HepG2 (cell line): ENCODE results near the gene TTLL12. TPM values are rescaled to one million over a fixed set of nuclear protein-coding genes. Genes with fewer than 3 reads are reported as not detected.
A peak's percentile ranks its signal among the peaks of the same experiment; 100 is the strongest.

Experiments
- ARID2 ChIP-seq: sonication (generic); formaldehyde crosslinking; IDR thresholded peaks from 2 replicates; pipeline ENCODE4 v1.8.1; 2022; ENCODE audit warnings: mild to moderate bottlenecking, missing genetic modification reagents, borderline replicate concordance
- BHLHE40 ChIP-seq: IDR thresholded peaks from 2 replicates; pipeline ENCODE4 v1.6.1; 2011; ENCODE audit warnings: low read length, improper control_type of control experiment
- FOXA3 ChIP-seq: IDR thresholded peaks from 2 replicates; pipeline ENCODE4 v1.6.1; 2016; ENCODE audit warnings: missing genetic modification reagents, missing compliant biosample characterization
- HOXA3 ChIP-seq: sonication (generic); formaldehyde crosslinking; IDR thresholded peaks from 2 replicates; pipeline ENCODE4 v1.5.0; 2020; ENCODE audit warnings: missing genetic modification reagents
- IKZF4 ChIP-seq: sonication (generic); formaldehyde crosslinking; IDR thresholded peaks from 2 replicates; pipeline ENCODE4 v1.5.1; 2020; ENCODE audit warnings: borderline replicate concordance, mild to moderate bottlenecking, low read depth, missing genetic modification reagents; ENCODE audit errors: not compliant biosample characterization
- JUND ChIP-seq: sonication (generic); formaldehyde crosslinking; IDR thresholded peaks from 2 replicates; pipeline ENCODE4 v1.8.0; 2022; ENCODE audit warnings: mild to moderate bottlenecking, missing genetic modification reagents
- MBNL3 ChIP-seq: fragments of 250-450 bp; sonication (Bioruptor Pico); conservative IDR thresholded peaks from 2 replicates; pipeline ENCODE4 v1.8.0; 2022; ENCODE audit warnings: mild to moderate bottlenecking, inconsistent platforms
- NR2F2 ChIP-seq: IDR thresholded peaks from 2 replicates; pipeline ENCODE4 v1.6.1; 2012; ENCODE audit warnings: low read depth, inconsistent platforms, borderline replicate concordance
- PHB2 ChIP-seq: fragments of 450-650 bp; IDR thresholded peaks from 2 replicates; pipeline ENCODE4 v1.6.1; 2018; ENCODE audit not compliant: partially characterized antibody
- RBM39 ChIP-seq: fragments of 200-400 bp; formaldehyde crosslinking; IDR thresholded peaks from one replicate; pipeline ENCODE4 v1.6.1; 2018; ENCODE audit warnings: antibody characterized with exemption, mild to moderate bottlenecking, low read depth, low read length; ENCODE audit not compliant: poor library complexity, severe bottlenecking
- SMARCE1 ChIP-seq: fragments of 450-650 bp; IDR thresholded peaks from 2 replicates; pipeline ENCODE4 v1.6.1; 2017; ENCODE audit warnings: borderline replicate concordance
- SNAPC2 ChIP-seq: sonication (generic); formaldehyde crosslinking; IDR thresholded peaks from 2 replicates; pipeline ENCODE4 v1.8.1; 2022; ENCODE audit warnings: mild to moderate bottlenecking, missing genetic modification reagents
- TEAD2 ChIP-seq: sonication (generic); formaldehyde crosslinking; IDR thresholded peaks from 2 replicates; pipeline ENCODE4 v1.9.0; 2021; ENCODE audit warnings: missing genetic modification reagents
- WIZ ChIP-seq: sonication (generic); formaldehyde crosslinking; IDR thresholded peaks from 2 replicates; pipeline ENCODE4 v1.5.1; 2020; ENCODE audit warnings: mild to moderate bottlenecking, missing genetic modification reagents
- ZEB1 ChIP-seq: IDR thresholded peaks from 2 replicates; pipeline ENCODE4 v1.6.1; 2012; ENCODE audit warnings: mild to moderate bottlenecking, low read depth, inconsistent platforms; ENCODE audit not compliant: insufficient replicate concordance
- polyA plus RNA-seq, 8 experiments: library from polyadenylated mRNA; depleted of rRNA in 3 of 8; stranded (reverse) in 7 of 8; unstranded in 1 of 8; fragments of >200 nt; fragmentation: Illumina TruSeq in 4 of 8; extraction: Trizol in 4 of 8; gene quantifications; 2 replicates each; pipeline versions ENCODE4 v1.2.1 to v1.2.3, GENCODE V29; 2011 to 2016; ENCODE audit warnings: low read depth in 4 of 8, missing spikeins in 1 of 8, mixed read lengths in 1 of 8; ENCODE audit not compliant: insufficient read depth in 1 of 8
- total RNA-seq, 5 experiments: library from RNA; depleted of rRNA; stranded (reverse); fragments of >200 nt; fragmentation: Illumina TruSeq; extraction: Trizol; gene quantifications; 2 replicates each; pipeline ENCODE4 v1.2.3, GENCODE V29; 2016; ENCODE audit warnings: low read depth in 1 of 5
- TF ChIP-seq, protein P1 (sequence below): sonication (generic); formaldehyde crosslinking; IDR thresholded peaks from 2 replicates; pipeline ENCODE4 v1.8.1; 2023; ENCODE audit warnings: mild to moderate bottlenecking, inconsistent platforms, moderate library complexity, missing genetic modification reagents, borderline replicate concordance
- TF ChIP-seq, protein P2 (sequence below): sonication (generic); formaldehyde crosslinking; IDR thresholded peaks from 2 replicates; pipeline ENCODE4 v1.4.0; 2020; ENCODE audit warnings: missing genetic modification reagents
- TF ChIP-seq, protein P3 (sequence below): sonication (generic); formaldehyde crosslinking; IDR thresholded peaks from 2 replicates; pipeline ENCODE4 v1.4.0; 2020; ENCODE audit warnings: missing genetic modification reagents
- TF ChIP-seq, protein P4 (sequence below): sonication (generic); formaldehyde crosslinking; IDR thresholded peaks from 2 replicates; pipeline ENCODE4 v1.5.0; 2020; ENCODE audit warnings: mild to moderate bottlenecking, missing genetic modification reagents, moderate library complexity
- TF ChIP-seq, protein P5 (sequence below): sonication (generic); formaldehyde crosslinking; IDR thresholded peaks from 2 replicates; pipeline ENCODE4 v1.8.1; 2023; ENCODE audit warnings: mild to moderate bottlenecking, moderate library complexity, missing genetic modification reagents
- TF ChIP-seq, protein P6 (sequence below): sonication (generic); formaldehyde crosslinking; IDR thresholded peaks from 2 replicates; pipeline ENCODE4 v1.4.0; 2020; ENCODE audit warnings: missing genetic modification reagents, mild to moderate bottlenecking, borderline replicate concordance

Gene TTLL12
- total and polyA plus RNA-seq, 2 of the 13 experiments (the other 11 are each of a cell fraction or from before 2014, with no cell fraction given): 11.9 to 38.1 TPM

DNA sequence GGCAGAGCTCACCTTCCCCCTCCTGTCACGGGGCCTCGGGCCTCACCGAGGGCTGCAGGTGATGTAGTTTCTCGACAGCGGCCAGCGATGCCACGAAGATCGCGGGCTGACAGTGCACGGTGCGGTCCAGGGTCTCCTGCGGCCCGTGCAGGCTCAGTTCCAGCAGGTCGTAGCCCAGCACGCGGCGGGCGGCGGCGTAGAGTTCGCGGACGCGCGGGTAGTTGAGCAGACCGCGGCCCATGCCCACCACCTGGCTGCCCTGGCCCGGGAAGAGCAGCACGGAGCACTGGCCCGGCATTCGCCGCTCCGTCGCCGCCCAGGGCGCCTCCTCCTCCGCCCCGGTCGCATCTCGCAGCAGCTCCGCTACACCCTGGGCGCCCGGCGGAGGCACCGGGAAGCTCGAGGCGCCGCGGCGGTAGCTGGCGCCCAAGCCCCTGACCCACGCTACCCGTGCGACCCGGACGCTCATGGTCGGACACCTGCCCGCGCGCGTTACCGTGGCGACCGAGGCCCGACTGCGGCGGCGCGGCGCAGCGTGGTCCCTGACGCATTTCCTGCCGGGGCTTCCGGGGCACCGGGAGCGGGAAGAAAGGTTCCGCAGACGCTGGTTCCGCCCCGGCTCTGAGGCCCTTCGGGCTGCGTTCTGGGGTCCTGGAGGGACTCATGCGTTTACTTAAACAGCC, 43.9 kb downstream of the TTLL12 start, which contains the start of gene MCAT (continued):
- TF ChIP-seq, protein P1, sequence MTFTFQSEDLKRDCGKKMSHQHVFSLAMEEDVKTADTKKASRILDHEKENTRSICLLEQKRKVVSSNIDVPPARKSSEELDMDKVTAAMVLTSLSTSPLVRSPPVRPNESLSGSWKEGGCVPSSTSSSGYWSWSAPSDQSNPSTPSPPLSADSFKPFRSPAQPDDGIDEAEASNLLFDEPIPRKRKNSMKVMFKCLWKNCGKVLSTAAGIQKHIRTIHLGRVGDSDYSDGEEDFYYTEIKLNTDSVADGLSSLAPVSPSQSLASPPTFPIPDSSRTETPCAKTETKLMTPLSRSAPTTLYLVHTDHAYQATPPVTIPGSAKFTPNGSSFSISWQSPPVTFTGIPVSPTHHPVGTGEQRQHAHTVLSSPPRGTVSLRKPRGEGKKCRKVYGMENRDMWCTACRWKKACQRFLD: 0 out of 2 replicates have a peak, but pooled peaks have one; percentile 67
- TF ChIP-seq, protein P2, sequence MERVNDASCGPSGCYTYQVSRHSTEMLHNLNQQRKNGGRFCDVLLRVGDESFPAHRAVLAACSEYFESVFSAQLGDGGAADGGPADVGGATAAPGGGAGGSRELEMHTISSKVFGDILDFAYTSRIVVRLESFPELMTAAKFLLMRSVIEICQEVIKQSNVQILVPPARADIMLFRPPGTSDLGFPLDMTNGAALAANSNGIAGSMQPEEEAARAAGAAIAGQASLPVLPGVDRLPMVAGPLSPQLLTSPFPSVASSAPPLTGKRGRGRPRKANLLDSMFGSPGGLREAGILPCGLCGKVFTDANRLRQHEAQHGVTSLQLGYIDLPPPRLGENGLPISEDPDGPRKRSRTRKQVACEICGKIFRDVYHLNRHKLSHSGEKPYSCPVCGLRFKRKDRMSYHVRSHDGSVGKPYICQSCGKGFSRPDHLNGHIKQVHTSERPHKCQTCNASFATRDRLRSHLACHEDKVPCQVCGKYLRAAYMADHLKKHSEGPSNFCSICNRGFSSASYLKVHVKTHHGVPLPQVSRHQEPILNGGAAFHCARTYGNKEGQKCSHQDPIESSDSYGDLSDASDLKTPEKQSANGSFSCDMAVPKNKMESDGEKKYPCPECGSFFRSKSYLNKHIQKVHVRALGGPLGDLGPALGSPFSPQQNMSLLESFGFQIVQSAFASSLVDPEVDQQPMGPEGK (CRISPR knock-in tag): peak; percentile 41; the same call in 1 of the 2 replicates
- no peak; the same call in 1 of the 2 replicates for TF ChIP-seq SNAPC2 (CRISPR knock-in tag)
- TF ChIP-seq, protein P3, sequence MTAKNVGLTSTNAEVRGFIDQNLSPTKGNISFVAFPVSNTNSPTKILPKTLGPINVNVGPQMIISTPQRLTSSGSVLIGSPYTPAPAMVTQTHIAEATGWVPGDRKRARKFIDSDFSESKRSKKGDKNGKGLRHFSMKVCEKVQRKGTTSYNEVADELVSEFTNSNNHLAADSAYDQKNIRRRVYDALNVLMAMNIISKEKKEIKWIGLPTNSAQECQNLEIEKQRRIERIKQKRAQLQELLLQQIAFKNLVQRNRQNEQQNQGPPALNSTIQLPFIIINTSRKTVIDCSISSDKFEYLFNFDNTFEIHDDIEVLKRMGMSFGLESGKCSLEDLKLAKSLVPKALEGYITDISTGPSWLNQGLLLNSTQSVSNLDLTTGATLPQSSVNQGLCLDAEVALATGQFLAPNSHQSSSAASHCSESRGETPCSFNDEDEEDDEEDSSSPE (CRISPR knock-in tag): peak; percentile 71; the same call in 1 of the 2 replicates
- TF ChIP-seq ZEB1: no peak
- TF ChIP-seq, protein P4, sequence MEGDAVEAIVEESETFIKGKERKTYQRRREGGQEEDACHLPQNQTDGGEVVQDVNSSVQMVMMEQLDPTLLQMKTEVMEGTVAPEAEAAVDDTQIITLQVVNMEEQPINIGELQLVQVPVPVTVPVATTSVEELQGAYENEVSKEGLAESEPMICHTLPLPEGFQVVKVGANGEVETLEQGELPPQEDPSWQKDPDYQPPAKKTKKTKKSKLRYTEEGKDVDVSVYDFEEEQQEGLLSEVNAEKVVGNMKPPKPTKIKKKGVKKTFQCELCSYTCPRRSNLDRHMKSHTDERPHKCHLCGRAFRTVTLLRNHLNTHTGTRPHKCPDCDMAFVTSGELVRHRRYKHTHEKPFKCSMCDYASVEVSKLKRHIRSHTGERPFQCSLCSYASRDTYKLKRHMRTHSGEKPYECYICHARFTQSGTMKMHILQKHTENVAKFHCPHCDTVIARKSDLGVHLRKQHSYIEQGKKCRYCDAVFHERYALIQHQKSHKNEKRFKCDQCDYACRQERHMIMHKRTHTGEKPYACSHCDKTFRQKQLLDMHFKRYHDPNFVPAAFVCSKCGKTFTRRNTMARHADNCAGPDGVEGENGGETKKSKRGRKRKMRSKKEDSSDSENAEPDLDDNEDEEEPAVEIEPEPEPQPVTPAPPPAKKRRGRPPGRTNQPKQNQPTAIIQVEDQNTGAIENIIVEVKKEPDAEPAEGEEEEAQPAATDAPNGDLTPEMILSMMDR (CRISPR knock-in tag): no peak
- TF ChIP-seq, protein P5, sequence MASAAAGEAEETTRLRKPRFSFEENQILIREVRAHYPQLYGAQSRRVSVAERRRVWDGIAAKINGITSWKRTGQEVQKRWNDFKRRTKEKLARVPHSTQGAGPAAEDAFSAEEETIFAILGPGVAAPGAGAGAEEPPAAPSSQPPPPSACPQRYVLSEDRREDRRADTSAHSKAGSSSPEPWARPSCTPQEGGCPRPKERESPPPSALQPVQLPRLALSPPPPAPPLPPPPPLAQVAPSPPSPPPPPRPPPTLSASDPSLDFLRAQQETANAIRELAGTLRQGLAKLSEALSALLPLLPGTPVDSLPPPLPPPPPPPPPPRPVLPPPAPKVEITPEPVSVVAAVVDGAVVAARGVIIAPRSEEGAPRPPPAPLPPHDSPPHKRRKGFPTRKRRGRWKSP (CRISPR knock-in tag): peak; percentile 72; the same call in 1 of the 2 replicates
- no peak for TF ChIP-seq PHB2
- no peak for TF ChIP-seq SMARCE1
- no peak for TF ChIP-seq IKZF4
- TF ChIP-seq BHLHE40: no peak
- TF ChIP-seq, protein P6, sequence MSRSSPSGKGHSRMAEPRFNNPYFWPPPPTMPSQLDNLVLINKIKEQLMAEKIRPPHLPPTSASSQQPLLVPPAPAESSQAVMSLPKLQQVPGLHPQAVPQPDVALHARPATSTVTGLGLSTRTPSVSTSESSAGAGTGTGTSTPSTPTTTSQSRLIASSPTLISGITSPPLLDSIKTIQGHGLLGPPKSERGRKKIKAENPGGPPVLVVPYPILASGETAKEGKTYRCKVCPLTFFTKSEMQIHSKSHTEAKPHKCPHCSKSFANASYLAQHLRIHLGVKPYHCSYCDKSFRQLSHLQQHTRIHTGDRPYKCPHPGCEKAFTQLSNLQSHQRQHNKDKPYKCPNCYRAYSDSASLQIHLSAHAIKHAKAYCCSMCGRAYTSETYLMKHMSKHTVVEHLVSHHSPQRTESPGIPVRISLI: peak; percentile 10; the same call in 1 of the 2 replicates
- TF ChIP-seq TEAD2 (CRISPR knock-in tag): no peak
- no peak for TF ChIP-seq RBM39
- TF ChIP-seq FOXA3 (CRISPR knock-in tag): peak; percentile 72
- TF ChIP-seq HOXA3 (CRISPR knock-in tag): peak; percentile 87
- no peak for TF ChIP-seq WIZ (CRISPR knock-in tag)
- TF ChIP-seq NR2F2: no peak
- no peak for TF ChIP-seq ARID2 (CRISPR knock-in tag)
- TF ChIP-seq MBNL3 (CRISPR knock-in tag): no peak
- TF ChIP-seq JUND (CRISPR knock-in tag): peak; percentile 18; the same call in 1 of the 2 replicates
